NCI-H128 (cell line): ENCODE measurements around the gene AJUBA.
"Not testable (repeated sequence)": the region's sequence is repeated elsewhere in the genome, so short reads cannot be mapped to it uniquely, and the experiment has no call there.

Source experiments
- DNase-seq: peaks from one replicate; lab custom pipeline; 2025; ENCODE audit not compliant: unreplicated experiment; lab: John Stamatoyannopoulos, UW

AJUBA gene

GRCh38 chr14:22952418-22952817, 29.9 kb downstream of the AJUBA start:
- DNase-seq: no peak

DNA sequence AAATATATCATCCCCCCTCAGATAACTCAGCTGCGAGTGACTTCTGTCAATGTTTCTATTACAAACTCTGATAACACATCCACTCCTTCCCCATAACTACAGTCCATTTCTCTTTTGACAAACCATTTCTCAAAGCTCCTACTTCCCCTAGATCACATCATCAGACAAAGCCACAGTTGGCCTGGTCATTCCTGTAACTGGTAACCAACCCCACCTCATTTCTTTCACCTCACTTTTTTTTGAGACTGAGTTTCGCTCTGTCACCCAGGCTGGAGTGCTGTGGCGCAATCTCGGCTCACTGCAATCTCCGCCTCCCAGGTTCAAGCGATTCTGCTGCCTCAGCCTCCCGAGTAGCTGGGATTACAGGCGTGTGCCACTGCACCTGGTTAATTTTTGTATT, 30.6 kb downstream of the AJUBA start:
- DNase-seq: not testable (repeated sequence)

- DNase-seq: no peak
Measured at GRCh38 chr14:22945642-22946041, 36.7 kb downstream of the AJUBA start.

DNA sequence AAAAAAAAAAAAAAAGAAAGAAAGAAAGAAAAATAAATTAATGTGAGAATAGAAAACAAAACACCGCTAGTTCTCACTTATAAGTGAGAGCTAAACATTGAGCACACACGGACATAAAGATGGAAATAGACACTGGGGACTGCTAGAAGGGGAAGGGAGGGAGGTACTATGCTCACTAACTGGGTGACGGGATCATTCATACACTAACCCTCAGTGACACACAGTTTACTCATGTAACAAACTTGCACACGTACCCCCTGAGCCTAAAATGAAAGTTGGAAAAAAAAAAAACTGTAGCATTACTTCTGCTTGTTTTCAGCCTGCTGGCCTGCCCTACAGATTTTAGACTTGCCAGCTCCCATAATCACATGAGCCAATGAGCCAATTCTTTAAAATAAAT, 42.7 kb downstream of the AJUBA start:
- no peak for DNase-seq

- no peak for DNase-seq
Measured at GRCh38 chr14:22935156-22935555, 47.2 kb downstream of the AJUBA start.

GRCh38 chr14:22932146-22932545, 50.2 kb downstream of the AJUBA start:
- no peak for DNase-seq

DNA sequence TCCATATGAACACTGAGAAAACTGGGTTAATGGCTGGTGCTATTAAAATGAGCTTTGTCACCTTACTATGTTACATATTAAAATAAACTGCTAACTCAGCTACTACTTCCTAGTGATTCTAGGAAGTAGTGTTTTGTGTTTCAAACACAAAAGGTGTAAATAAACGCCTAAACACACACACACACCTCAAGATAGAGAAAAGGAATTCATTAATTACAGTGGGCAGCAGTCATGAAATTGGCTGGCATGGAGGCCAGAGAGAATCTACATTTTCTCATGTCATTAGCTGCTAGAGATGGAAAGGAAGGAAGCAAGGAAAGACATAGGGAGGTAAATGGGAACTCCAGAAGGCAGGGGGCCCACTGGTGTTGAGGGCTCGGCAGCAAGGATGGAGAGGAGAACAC, 52.4 kb downstream of the AJUBA start:
- DNase-seq: no peak

DNA sequence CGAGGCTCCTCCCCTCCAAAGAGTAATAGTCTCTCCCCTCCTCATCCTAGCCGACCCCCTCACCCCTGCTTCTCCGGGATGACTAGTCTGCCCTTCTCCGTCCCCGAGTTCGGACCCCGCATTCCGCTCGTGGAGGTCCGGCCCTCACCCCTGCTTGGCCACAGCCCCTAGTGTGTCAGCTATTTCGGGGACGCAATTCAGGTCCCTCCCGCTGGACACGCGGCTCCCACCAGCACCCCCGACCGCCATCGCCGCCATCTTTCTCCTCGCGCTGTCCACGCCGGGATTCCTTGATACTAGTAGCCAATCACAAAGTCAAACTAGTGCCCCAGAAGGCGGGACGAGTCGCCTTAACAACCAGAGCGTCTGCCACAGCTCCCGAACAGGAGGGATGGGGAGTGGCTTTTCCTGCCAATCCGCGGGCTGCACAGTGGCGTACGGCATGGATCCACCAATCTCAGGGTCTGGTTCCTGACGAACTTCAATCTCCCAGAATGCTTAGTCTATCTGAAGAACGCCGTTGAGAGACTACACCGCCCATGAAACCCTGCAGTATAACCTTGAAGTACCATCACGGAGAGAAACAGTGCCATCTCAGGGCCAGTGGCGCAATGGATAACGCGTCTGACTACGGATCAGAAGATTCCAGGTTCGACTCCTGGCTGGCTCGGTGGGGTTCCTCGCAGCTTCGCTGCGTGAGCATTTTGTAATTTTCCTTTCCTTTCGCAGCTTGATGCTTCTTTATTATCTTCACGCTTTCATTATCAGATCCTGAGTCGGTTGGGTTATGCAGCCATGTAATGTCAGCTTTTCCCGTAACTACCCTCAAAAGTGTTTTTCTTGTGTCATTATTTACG, 53.0 kb downstream of the AJUBA start, which contains the start of gene PRMT5:
TSS of gene PRMT5 (minus strand) at position 273 of the 857 bp plus-strand sequence. CDS start at position 258, 15 bp downstream.
- DNase-seq: peak; percentile 99

DNA sequence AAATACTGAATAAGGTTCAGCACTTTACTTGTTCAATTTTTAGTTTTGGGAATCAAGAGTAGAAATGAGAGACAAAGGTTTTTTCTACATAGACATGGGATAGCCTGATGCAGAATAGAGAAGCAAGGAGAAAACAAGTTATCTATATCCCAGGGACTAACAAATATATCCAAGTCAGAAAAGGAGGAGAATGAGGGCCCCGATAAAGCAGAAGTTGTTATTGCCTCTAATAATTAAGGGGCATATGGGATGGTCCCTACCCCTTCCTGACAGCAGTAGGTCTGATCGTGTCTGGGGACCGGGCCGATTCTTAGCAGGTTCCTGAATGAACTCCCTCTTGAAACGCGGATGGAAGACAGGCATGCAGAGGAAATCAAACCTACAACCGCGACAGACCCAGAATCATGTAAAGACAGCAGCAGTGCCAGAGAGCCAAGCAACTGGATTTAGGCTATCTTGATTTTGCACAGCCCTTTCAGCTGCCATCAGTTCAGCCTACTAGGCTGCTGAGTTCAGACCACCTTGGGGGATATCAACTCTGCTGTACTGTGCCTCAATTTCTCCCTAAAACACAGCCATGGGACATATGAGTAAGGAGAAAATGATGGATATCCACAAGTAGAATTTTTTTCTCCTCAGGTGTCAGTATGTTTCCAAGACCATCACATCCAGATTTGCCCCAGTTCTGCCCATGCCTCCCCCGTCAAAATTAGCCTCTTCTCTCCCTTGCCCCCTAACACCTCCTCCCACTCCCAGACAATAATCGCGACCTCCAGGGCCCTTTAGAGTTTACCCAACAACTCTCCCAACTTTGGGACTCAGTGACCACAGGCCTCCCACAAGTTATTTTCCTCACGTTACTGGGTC, 53.9 kb downstream of the AJUBA start:
- no peak for DNase-seq

DNA sequence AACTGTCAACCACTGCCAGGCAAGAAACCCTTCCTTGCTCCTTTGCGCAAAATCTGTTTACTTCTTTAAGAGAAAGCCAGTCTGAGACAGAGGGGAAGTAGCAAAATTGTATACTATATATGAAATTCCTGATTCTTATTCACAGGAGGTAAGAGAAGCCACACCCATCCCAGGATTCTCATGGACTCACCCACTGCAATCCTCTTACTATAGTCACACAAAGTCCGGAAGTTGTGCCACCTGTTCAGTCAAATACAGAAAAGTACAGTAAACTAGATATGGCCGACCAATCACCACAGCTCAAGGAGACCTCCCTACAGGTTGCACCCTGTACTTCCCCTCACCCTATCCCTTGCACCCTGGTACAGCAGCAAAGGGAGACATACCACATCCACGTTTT, 56.0 kb downstream of the AJUBA start:
- no peak for DNase-seq

DNA sequence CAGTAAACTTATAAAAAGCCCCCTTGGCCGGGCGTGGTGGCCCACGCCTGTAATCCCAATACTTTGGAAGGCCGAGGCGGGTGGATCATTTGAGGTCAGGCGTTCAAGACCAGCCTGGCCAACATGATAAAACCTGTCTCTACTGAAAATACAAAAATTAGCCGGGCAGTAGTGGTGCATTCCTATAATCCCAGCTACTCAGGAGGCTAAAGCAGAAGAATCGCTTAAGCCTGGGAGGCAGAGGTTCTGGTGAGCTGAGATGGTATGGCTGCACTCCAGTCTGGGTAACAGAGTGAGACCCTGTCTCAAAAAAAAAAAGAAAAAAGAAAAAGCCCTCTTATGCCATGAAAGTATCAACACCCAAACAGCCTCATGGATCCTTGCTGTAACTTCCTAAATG, 56.8 kb downstream of the AJUBA start:
- no peak for DNase-seq

- no peak for DNase-seq
Measured at GRCh38 chr14:22923746-22924145, 58.6 kb downstream of the AJUBA start.

- DNase-seq: no peak
Measured at GRCh38 chr14:22922294-22922693, 60.1 kb downstream of the AJUBA start.
